ENCODE data around the gene LGALS3BP. TPM values are rescaled to one million over a fixed set of nuclear protein-coding genes. Genes with fewer than 3 reads are reported as not detected.

LGALS3BP gene
- total RNA-seq, 2 donors from 2014 or later: 3.4 to 6.7 TPM

DNA sequence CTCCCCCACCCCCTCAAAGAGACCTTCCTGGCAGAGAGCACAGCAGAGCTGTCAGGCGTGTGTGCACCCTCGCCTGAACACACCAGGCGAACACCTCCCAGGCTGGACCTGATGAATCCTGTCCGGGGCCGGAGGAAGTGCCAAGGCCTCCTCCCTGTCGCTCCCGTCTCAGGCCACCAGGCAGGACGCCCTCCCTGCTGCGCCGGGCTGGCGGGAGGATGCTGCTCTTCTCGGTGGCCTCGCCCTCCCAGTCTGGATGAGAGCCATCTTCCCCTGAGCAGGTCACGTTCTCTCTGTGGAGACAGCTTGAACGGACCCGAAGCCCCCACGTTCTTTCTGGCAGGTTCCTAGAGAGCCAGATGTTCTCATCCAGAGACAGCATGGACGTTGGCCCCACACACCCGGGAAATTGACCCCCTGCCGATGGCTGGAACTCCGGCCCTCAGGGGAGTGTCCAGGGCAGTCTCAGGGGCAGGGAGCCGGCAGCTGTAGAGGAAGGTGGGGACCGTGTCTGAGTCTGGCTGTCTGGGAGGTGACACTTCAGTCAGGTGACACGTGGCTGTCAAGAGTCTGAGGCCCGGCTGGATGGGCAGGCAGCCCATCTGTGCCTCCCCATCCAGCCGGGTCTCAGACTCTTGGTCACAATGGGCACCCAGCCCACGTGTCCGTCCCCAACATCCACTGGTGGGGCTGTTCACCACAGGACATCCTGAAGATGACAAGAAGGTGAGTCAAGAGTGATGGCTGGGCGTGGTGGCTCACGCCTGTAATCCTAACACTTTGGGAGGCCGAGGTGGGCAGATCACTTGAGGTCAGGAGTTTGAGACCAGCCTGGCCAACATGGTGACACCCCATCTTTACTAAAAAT is 49.6 kb downstream of the LGALS3BP start:
- DNase-seq (ENCODE audit: low spot score) (no peak), ATAC-seq (peak in 1 of 2 donors; percentile 13)
- no peaks in the 10 kb centered on the region for H3K9me3 Mint-ChIP-seq
- peaks cover 0 to 11% of the 10 kb centered on the region in 2 donors for H3K27me3 Mint-ChIP-seq
- no peak overlapping the region for H3K27ac Mint-ChIP-seq
- no peak overlapping the region for H3K4me3 Mint-ChIP-seq
- peaks cover 7 to 10% of the 10 kb centered on the region in 2 donors for H3K4me1 Mint-ChIP-seq (ENCODE audit: low read depth in 2 of 2)
- no peaks in the 10 kb centered on the region for H3K36me3 Mint-ChIP-seq

DNA sequence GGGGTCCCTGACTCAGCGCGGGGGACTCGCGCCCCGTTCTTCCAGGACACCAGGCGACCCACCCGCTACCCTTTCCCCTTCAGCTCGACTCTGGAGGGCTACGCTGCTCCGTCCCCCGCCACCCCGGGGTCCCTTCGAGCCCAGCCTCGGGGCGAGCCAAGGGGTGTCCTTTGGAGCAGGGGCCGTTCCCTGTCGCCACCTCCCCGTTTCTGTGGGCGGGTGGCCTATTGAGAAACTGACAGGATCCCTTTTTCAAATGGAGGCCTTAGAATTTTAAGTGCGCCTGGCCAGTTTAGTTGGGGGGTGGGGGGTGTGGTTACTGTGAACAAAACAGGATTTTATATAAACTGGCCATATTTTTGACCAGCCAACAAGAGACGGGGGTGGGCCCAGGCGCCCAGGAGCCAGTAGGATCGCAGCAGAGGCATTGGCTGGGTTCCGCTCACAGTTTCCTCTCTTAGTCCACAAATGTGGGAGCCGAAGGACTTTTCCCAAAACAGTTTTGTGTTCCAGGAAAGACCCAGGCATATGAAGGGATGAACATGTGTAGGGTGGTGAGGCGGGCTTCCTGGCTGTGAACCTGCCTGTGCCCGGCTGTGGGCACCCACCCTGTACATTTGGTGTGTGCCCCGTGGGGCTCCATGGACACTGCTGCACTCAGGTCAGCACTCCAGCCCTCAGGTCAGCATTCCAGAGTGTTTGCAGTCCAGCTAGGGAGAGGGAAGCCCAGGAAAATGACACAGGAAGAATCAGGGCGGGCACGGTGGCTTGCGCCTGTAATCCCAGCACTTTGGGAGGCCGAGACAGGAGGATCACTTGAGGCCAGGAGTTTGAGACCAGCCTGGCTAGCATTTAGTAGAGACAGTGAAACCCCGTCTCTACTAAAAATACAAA is 53.8 kb downstream of the LGALS3BP start:
- H3K27ac Mint-ChIP-seq: no peak overlapping the region
- no peaks in the 10 kb centered on the region for H3K36me3 Mint-ChIP-seq
- no peaks in the 10 kb centered on the region for H3K9me3 Mint-ChIP-seq
- peaks cover 11 to 15% of the 10 kb centered on the region in 2 donors for H3K27me3 Mint-ChIP-seq
- no peak overlapping the region for H3K4me3 Mint-ChIP-seq
- ATAC-seq: no peak
- DNase-seq (ENCODE audit: low spot score): no peak
- peaks cover 4 to 9% of the 10 kb centered on the region in 2 donors for H3K4me1 Mint-ChIP-seq (ENCODE audit: low read depth in 2 of 2)

GRCh38 chr17:78925234-78925633 is 54.5 kb downstream of the LGALS3BP start, which contains the start of gene TIMP2:
TSS of gene TIMP2 (minus strand) at chr17:78925387. CDS start at chr17:78925088, 299 bp downstream.
- H3K4me1 Mint-ChIP-seq (ENCODE audit: low read depth in 2 of 2): peaks cover 4 to 9% of the 10 kb centered on the region in 2 donors
- DNase-seq (ENCODE audit: low spot score): no peak
- no peaks in the 10 kb centered on the region for H3K9me3 Mint-ChIP-seq
- peaks cover 11 to 20% of the 10 kb centered on the region in 2 donors for H3K27me3 Mint-ChIP-seq
- no peak within 1 kb of the TSS for H3K27ac Mint-ChIP-seq
- H3K36me3 Mint-ChIP-seq: no peaks in the 10 kb centered on the region
- no peak within 1 kb of the TSS for H3K4me3 Mint-ChIP-seq
- ATAC-seq: peak; percentile 67 to 71

DNA sequence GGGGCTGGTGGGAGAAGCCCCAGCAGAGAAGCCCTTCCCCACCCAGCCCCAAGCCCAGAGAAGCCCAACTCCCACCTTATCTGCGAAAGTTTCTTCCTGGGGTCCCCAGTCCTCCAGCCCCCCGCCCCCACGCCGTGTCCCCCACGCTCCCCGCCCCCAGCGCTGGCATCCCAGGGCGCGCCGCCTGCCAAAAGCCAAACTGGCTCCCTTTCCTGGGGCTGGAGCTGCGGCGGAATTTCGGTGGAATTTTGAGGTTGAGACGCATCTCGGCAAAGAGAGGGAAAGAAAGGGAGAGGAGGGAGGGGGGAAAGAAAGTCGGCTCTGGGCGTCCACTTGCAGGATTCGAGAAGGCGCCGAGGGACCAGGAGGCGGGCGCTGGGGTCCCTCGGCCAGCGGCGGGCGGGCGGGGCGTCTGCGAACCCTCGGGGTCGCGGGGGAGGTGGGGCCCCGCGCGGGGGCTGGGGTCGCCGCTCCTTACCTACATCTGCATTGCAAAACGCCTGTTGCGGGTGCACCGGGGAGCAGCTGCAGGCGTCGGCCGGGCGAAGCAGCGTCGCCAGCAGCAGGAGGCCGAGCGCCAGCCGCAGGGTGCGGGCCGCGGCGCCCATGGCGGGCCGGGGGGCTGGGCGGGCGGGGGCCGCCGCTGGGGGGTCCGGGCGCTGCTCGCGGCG is 55.1 kb downstream of the LGALS3BP start:
- ATAC-seq (peak in 1 of 2 donors; percentile 13), DNase-seq (ENCODE audit: low spot score) (no peak)
- no peak overlapping the region for H3K4me3 Mint-ChIP-seq
- no peaks in the 10 kb centered on the region for H3K36me3 Mint-ChIP-seq
- peaks cover 4 to 9% of the 10 kb centered on the region in 2 donors for H3K4me1 Mint-ChIP-seq (ENCODE audit: low read depth in 2 of 2)
- peaks cover 14 to 20% of the 10 kb centered on the region in 2 donors for H3K27me3 Mint-ChIP-seq
- H3K27ac Mint-ChIP-seq: no peak overlapping the region
- H3K9me3 Mint-ChIP-seq: no peaks in the 10 kb centered on the region

- H3K9me3 Mint-ChIP-seq: no peaks in the 10 kb centered on the region
- H3K36me3 Mint-ChIP-seq: no peaks in the 10 kb centered on the region
- ATAC-seq: peak; percentile 25 to 65
- H3K27me3 Mint-ChIP-seq: peaks cover 14 to 20% of the 10 kb centered on the region in 2 donors
- no peak for DNase-seq (ENCODE audit: low spot score)
- no peak overlapping the region for H3K27ac Mint-ChIP-seq
- peaks cover 4 to 9% of the 10 kb centered on the region in 2 donors for H3K4me1 Mint-ChIP-seq (ENCODE audit: low read depth in 2 of 2)
- H3K4me3 Mint-ChIP-seq: peak overlapping the region; percentile 27
Measured at GRCh38 chr17:78923660-78924453, 55.9 kb downstream of the LGALS3BP start.

- no peak for DNase-seq (ENCODE audit: low spot score)
- H3K27me3 Mint-ChIP-seq: peaks cover 11 to 20% of the 10 kb centered on the region in 2 donors
- no peaks in the 10 kb centered on the region for H3K9me3 Mint-ChIP-seq
- no peaks in the 10 kb centered on the region for H3K36me3 Mint-ChIP-seq
- no peak overlapping the region for H3K27ac Mint-ChIP-seq
- H3K4me3 Mint-ChIP-seq: no peak overlapping the region
- no peak for ATAC-seq
- H3K4me1 Mint-ChIP-seq (ENCODE audit: low read depth in 2 of 2): peaks cover 4 to 9% of the 10 kb centered on the region in 2 donors
Measured at GRCh38 chr17:78922816-78923498, 56.8 kb downstream of the LGALS3BP start.

- H3K4me1 Mint-ChIP-seq (ENCODE audit: low read depth in 2 of 2): peaks cover 4 to 9% of the 10 kb centered on the region in 2 donors
- no peaks in the 10 kb centered on the region for H3K36me3 Mint-ChIP-seq
- no peak for ATAC-seq
Measured at GRCh38 chr17:78921437-78921971, 58.2 kb downstream of the LGALS3BP start.

More at GRCh38 chr17:78921437-78921971, 58.2 kb downstream of the LGALS3BP start:
- H3K27me3 Mint-ChIP-seq: peaks cover 8 to 20% of the 10 kb centered on the region in 2 donors
- H3K27ac Mint-ChIP-seq: no peak overlapping the region
- H3K4me3 Mint-ChIP-seq: no peak overlapping the region
- no peak for DNase-seq (ENCODE audit: low spot score)
- no peaks in the 10 kb centered on the region for H3K9me3 Mint-ChIP-seq

Other genes with a start within 250 kb of the LGALS3BP start
- gene CYTH1, start 197.7 kb downstream of the LGALS3BP start, total RNA-seq: 100 to 1,000 TPM; 111 to 149 TPM
- 100 to 1,000 TPM in 1 of 2 donors, 10 to 100 TPM in 1; 75.2 to 154 TPM for gene USP36, start 139.1 kb downstream of the LGALS3BP start, total RNA-seq
- gene CEP295NL, start 76.7 kb downstream of the LGALS3BP start, total RNA-seq: not detected
- under 1 TPM in 1 of 2 donors, not detected in 1; 0.43 TPM for gene TIMP2, start 54.5 kb downstream of the LGALS3BP start, total RNA-seq
- gene CANT1, start 29.8 kb upstream of the LGALS3BP start, total RNA-seq: 10 to 100 TPM; 65.7 to 72.3 TPM
- not detected for gene C1QTNF1, start 44.2 kb upstream of the LGALS3BP start, total RNA-seq
- gene ENGASE, start 94.9 kb upstream of the LGALS3BP start, total RNA-seq: 10 to 100 TPM; 37.2 to 54.2 TPM